ENCODE data around the gene MICAL1. TPM values are rescaled to one million over a fixed set of nuclear protein-coding genes. Genes with fewer than 3 reads are reported as not detected.

The MICAL1 gene
- polyA plus RNA-seq, 1 donor from 2014 or later: 54.2 TPM

DNA sequence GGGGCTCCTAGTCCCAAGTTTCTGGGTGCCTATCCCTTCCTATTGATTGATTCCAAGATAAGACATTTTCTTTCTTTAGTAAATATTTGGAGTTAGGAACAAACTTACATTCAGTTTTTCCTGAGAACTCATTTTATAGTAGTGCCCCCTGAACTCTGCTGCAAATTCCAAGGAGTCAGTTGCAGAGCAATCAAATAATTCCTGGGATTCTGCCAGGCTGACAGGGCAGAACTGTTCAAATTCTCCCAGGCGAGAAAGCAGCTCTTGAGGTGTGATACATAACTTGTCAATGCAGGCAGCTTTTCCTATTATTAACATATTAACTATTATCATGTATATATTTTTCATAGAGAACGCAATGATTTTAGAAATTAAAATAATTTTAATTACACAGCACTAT lies 43.4 kb upstream of the MICAL1 start:
- H4K20me1 ChIP-seq (ENCODE audit: insufficient read depth): no peaks in the 10 kb centered on the region
- no peak overlapping the region for H3K9ac ChIP-seq (ENCODE audit: low read length)
- TF ChIP-seq POLR2AphosphoS5 (IDR thresholded peaks at IDR 0.05) (no peak), SMC3 (conservative IDR thresholded peaks at IDR 0.05; ENCODE audit: poor library complexity) (no peak), CTCF (IDR thresholded peaks at IDR 0.05; ENCODE audit: poor library complexity, severe bottlenecking) (no peak), EP300 (conservative IDR thresholded peaks at IDR 0.05; ENCODE audit: poor library complexity, severe bottlenecking) (no peak), EZH2 (IDR thresholded peaks at IDR 0.05; ENCODE audit: borderline replicate concordance, insufficient read depth, low read length, poor library complexity, severe bottlenecking) (no peak), TAF1 (IDR thresholded peaks at IDR 0.05; ENCODE audit: low read depth) (no peak)
- H3F3A ChIP-seq (ENCODE audit: insufficient read depth, low read length, poor library complexity, severe bottlenecking): no peaks in the 10 kb centered on the region
- no peaks in the 10 kb centered on the region for H3K9me3 ChIP-seq (ENCODE audit: low read length)
- no peak overlapping the region for H3K27ac ChIP-seq (ENCODE audit: low read length)
- H3K36me3 ChIP-seq (ENCODE audit: insufficient read depth, low read length): no peaks in the 10 kb centered on the region
- H3K79me2 ChIP-seq (replicated peaks; ENCODE audit: insufficient read depth, low read length): no peaks in the 10 kb centered on the region
- no peak overlapping the region for H3K4me3 ChIP-seq (ENCODE audit: low read length)
- no peak overlapping the region for H2AFZ ChIP-seq (ENCODE audit: low read depth, low read length)
- H3K4me2 ChIP-seq (ENCODE audit: low read length): no peak overlapping the region
- no peaks in the 10 kb centered on the region for H3K27me3 ChIP-seq (ENCODE audit: insufficient read depth, low read depth, low read length)
- no peaks in the 10 kb centered on the region for H3K9me2 ChIP-seq (ENCODE audit: insufficient read depth, low read length)

GRCh38 chr6:109498052-109498451 lies 42.5 kb upstream of the MICAL1 start:
- no peak overlapping the region for H3K9ac ChIP-seq (ENCODE audit: low read length)
- TF ChIP-seq MXI1 (conservative IDR thresholded peaks at IDR 0.05; ENCODE audit: poor library complexity, severe bottlenecking) (no peak), RAD21 (conservative IDR thresholded peaks at IDR 0.05) (no peak), EZH2 (IDR thresholded peaks at IDR 0.05; ENCODE audit: borderline replicate concordance, insufficient read depth, low read length, poor library complexity, severe bottlenecking) (no peak)
- no peaks in the 10 kb centered on the region for H3K9me3 ChIP-seq (ENCODE audit: low read length)
- H3K4me3 ChIP-seq (ENCODE audit: low read length): no peak overlapping the region
- H3K79me2 ChIP-seq (replicated peaks; ENCODE audit: insufficient read depth, low read length): no peaks in the 10 kb centered on the region
- no peaks in the 10 kb centered on the region for H3F3A ChIP-seq (ENCODE audit: insufficient read depth, low read length, poor library complexity, severe bottlenecking)
- no peak overlapping the region for H3K4me2 ChIP-seq (ENCODE audit: low read length)
- H3K27ac ChIP-seq (ENCODE audit: low read length): no peak overlapping the region
- H3K9me2 ChIP-seq (ENCODE audit: insufficient read depth, low read length): no peaks in the 10 kb centered on the region
- H3K27me3 ChIP-seq (ENCODE audit: insufficient read depth, low read depth, low read length): no peaks in the 10 kb centered on the region
- H2AFZ ChIP-seq (ENCODE audit: low read depth, low read length): no peak overlapping the region
- no peaks in the 10 kb centered on the region for H3K36me3 ChIP-seq (ENCODE audit: insufficient read depth, low read length)
- no peaks in the 10 kb centered on the region for H4K20me1 ChIP-seq (ENCODE audit: insufficient read depth)

GRCh38 chr6:109496036-109496772 lies 40.6 kb upstream of the MICAL1 start:
- H3K27me3 ChIP-seq (ENCODE audit: insufficient read depth, low read depth, low read length): no peaks in the 10 kb centered on the region
- TF ChIP-seq MXI1 (conservative IDR thresholded peaks at IDR 0.05; ENCODE audit: poor library complexity, severe bottlenecking): no peak
- no peak for TF ChIP-seq POLR2AphosphoS5 (IDR thresholded peaks at IDR 0.05)
- TF ChIP-seq RAD21 (conservative IDR thresholded peaks at IDR 0.05): no peak
- no peaks in the 10 kb centered on the region for H3F3A ChIP-seq (ENCODE audit: insufficient read depth, low read length, poor library complexity, severe bottlenecking)
- no peaks in the 10 kb centered on the region for H3K36me3 ChIP-seq (ENCODE audit: insufficient read depth, low read length)
- no peak overlapping the region for H3K9ac ChIP-seq (ENCODE audit: low read length)
- no peaks in the 10 kb centered on the region for H3K9me3 ChIP-seq (ENCODE audit: low read length)
- H3K27ac ChIP-seq (ENCODE audit: low read length): no peak overlapping the region
- no peaks in the 10 kb centered on the region for H3K79me2 ChIP-seq (replicated peaks; ENCODE audit: insufficient read depth, low read length)
- H3K4me3 ChIP-seq (ENCODE audit: low read length): no peak overlapping the region
- H3K4me2 ChIP-seq (ENCODE audit: low read length): no peak overlapping the region
- H3K9me2 ChIP-seq (ENCODE audit: insufficient read depth, low read length): no peaks in the 10 kb centered on the region
- H2AFZ ChIP-seq (ENCODE audit: low read depth, low read length): no peak overlapping the region
- no peaks in the 10 kb centered on the region for H4K20me1 ChIP-seq (ENCODE audit: insufficient read depth)

Data from neural cell (in vitro differentiated cells).